GM21367 (cell line): ENCODE data around the gene ATG16L2.
"Not testable (repeated sequence)": the region's sequence is repeated elsewhere in the genome, so short reads cannot be mapped to it uniquely, and the experiment has no call there.

Experiments
- ATAC-seq: cut with Tn5 transposase; IDR thresholded peaks from one replicate; pipeline ENCODE4 v1.9.1; 2021; ENCODE audit not compliant: unreplicated experiment

Gene ATG16L2

GRCh38 chr11:72779495-72780128 lies 34.6 kb upstream of the ATG16L2 start:
- no peak for ATAC-seq

- no peak for ATAC-seq
These were observed 33.7 kb upstream of the ATG16L2 start for GRCh38 chr11:72780296-72781062.

GRCh38 chr11:72781063-72781312 lies 33.2 kb upstream of the ATG16L2 start:
- no peak for ATAC-seq

GRCh38 chr11:72781313-72782080 lies 32.7 kb upstream of the ATG16L2 start:
- ATAC-seq, result no peak

GRCh38 chr11:72782081-72782920 lies 31.9 kb upstream of the ATG16L2 start:
- ATAC-seq, result no peak

- no peak for ATAC-seq
These were observed 30.9 kb upstream of the ATG16L2 start for GRCh38 chr11:72783144-72783905.

GRCh38 chr11:72784662-72785061 lies 29.5 kb upstream of the ATG16L2 start:
- no peak for ATAC-seq

- no peak for ATAC-seq
These were observed 27.7 kb upstream of the ATG16L2 start for GRCh38 chr11:72786305-72787215.

GRCh38 chr11:72787216-72788104 lies 26.8 kb upstream of the ATG16L2 start:
- ATAC-seq, result no peak

GRCh38 chr11:72788241-72788640 lies 26.0 kb upstream of the ATG16L2 start:
- ATAC-seq, result no peak

GRCh38 chr11:72789493-72790131 lies 24.6 kb upstream of the ATG16L2 start:
- no peak for ATAC-seq

GRCh38 chr11:72791228-72791627 lies 23.0 kb upstream of the ATG16L2 start:
- not testable (repeated sequence) for ATAC-seq

- no peak for ATAC-seq
These were observed 21.7 kb upstream of the ATG16L2 start for GRCh38 chr11:72792437-72793021.

- no peak for ATAC-seq
These were observed 21.2 kb upstream of the ATG16L2 start for GRCh38 chr11:72793076-72793424.

GRCh38 chr11:72793425-72794367 lies 20.5 kb upstream of the ATG16L2 start, which contains the start of gene STARD10:
Gene STARD10, minus strand, starts transcription at chr11:72794047. Its CDS starts 12,866 bp downstream, at chr11:72781181.
- ATAC-seq, result peak; percentile 70

GRCh38 chr11:72798361-72798760 lies 15.8 kb upstream of the ATG16L2 start:
- no peak for ATAC-seq
